ENCODE measurements around the gene STH. TPM values are rescaled to one million over a fixed set of nuclear protein-coding genes. Genes with fewer than 3 reads are reported as not detected.

Gene STH
- total RNA-seq, 3 donors from 2014 or later = not detected

- Histone ChIP-seq H3K4me1 (ENCODE audit: low read depth) (no peaks in the 10 kb centered on the region), H3K9me3 (no peaks in the 10 kb centered on the region), H3K4me3 (no peak overlapping the region), H3K36me3 (ENCODE audit: low read depth) (no peaks in the 10 kb centered on the region)
- no peak for TF ChIP-seq CTCF (IDR thresholded peaks at IDR 0.05)
- intact Hi-C loops (cut with DNase I, micrococcal nuclease) = no loop called here
- DNase-seq (no peak), ATAC-seq (no peak)
These were observed 40.7 kb upstream of the STH start for GRCh38 chr17:45958307-45958706.

DNA sequence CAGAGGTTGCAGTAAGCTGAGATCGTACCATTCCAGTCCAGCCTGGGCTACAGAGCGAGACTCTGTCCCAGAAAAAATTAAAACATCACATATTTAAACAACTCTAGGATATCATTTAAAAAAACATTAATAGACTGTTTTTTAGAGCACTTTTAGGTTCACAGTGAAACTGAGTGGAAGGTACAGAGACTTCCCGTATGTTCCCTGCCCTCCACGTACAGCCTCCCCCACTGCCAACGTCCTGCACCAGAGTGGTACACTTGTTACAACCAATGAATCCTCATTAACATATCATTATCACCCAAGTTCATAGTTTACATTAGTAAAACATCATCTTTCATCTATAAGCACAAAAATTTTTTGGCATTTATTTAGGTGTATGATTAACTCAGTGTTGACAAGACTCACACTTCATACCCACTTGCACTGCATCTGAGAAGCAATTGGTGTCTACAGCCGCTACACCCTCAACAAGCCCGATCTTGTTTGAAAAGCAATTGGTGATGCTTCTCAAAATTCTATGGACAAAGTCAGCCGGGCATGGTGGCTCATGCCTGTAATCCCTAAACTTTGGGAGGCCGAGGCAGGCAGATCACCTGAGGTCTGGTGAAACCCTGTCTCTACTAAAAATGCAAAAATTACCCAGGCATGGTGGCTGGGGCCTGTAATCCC, 39.9 kb upstream of the STH start:
- no peak for TF ChIP-seq CTCF (IDR thresholded peaks at IDR 0.05)
- H3K4me1 ChIP-seq (ENCODE audit: low read depth) = no peaks in the 10 kb centered on the region
- ATAC-seq = no peak

GRCh38 chr17:45960311-45960710, 38.7 kb upstream of the STH start:
- no peak for TF ChIP-seq CTCF (IDR thresholded peaks at IDR 0.05)
- Histone ChIP-seq H3K4me1 (ENCODE audit: low read depth) (no peaks in the 10 kb centered on the region), H3K36me3 (ENCODE audit: low read depth) (no peaks in the 10 kb centered on the region), H3K4me3 (no peak overlapping the region), H3K9me3 (no peaks in the 10 kb centered on the region)
- intact Hi-C loops (cut with DNase I, micrococcal nuclease) = no loop called here
- ATAC-seq (no peak), DNase-seq (no peak)

More for the DNA sequence above, 39.9 kb upstream of the STH start:
- DNase-seq = no peak
- Histone ChIP-seq H3K4me3 (no peak overlapping the region), H3K9me3 (no peaks in the 10 kb centered on the region), H3K36me3 (ENCODE audit: low read depth) (no peaks in the 10 kb centered on the region)
- intact Hi-C loops (cut with DNase I, micrococcal nuclease) = no loop called here

DNA sequence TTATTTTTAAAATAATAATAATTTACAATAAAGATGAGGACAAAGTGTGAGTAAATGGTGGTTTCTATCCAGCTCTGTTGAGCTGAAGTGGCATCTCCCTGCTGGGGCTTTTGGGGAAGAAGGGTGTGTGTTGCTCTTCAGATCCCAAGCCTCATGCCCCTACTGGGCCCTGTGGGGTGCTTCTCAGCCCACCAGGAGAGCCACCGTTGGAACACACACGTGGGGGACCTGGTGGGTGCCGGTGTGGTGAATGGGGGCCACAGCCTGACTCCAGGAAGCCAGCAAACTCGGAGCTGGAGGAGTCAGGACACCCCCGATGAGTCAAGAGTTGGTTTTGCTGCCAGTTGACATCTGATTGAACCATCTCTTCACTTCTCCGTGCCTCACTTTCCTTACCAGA, 37.8 kb upstream of the STH start:
- ATAC-seq = no peak
- no peaks in the 10 kb centered on the region for H3K4me1 ChIP-seq (ENCODE audit: low read depth)

GRCh38 chr17:45962221-45962972, 36.7 kb upstream of the STH start:
- no peak for ATAC-seq
- H3K4me1 ChIP-seq (ENCODE audit: low read depth) = no peaks in the 10 kb centered on the region
- DNase-seq = no peak
- no peak overlapping the region for H3K4me3 ChIP-seq
- no peaks in the 10 kb centered on the region for H3K36me3 ChIP-seq (ENCODE audit: low read depth)
- no peaks in the 10 kb centered on the region for H3K9me3 ChIP-seq
- intact Hi-C loops (cut with DNase I, micrococcal nuclease) = no loop called here
- TF ChIP-seq CTCF (IDR thresholded peaks at IDR 0.05) = no peak

More for the DNA sequence above, 37.8 kb upstream of the STH start:
- no peak overlapping the region for H3K4me3 ChIP-seq
- no peak for DNase-seq
- H3K36me3 ChIP-seq (ENCODE audit: low read depth) = no peaks in the 10 kb centered on the region
- no peak for TF ChIP-seq CTCF (IDR thresholded peaks at IDR 0.05)
- no peaks in the 10 kb centered on the region for H3K9me3 ChIP-seq
- intact Hi-C loops (cut with DNase I, micrococcal nuclease) = no loop called here

Data from mucosa of descending colon (tissue), 3 donors.